Gastrocnemius medialis (tissue), 4 donors: ENCODE results near the gene SHC1. TPM values are rescaled to one million over a fixed set of nuclear protein-coding genes. Genes with fewer than 3 reads are reported as not detected.
A peak's percentile ranks its signal among the peaks of the same experiment; 100 is the strongest.

Experiments
- ATAC-seq, 2 donors: fragments of 150-250 bp; one replicate each; pipeline ENCODE4 v1.9.1; 2016
- DNase-seq, 2 donors: peaks; one replicate each; pipeline ENCODE4 v3.0.0-alpha.2; 2019
- H3K27ac ChIP-seq, 4 donors: fragments of 200-600 bp; sonication (generic); 1 replicate in 1 of 4; 2 replicates in 3 of 4; pipeline ENCODE4 v1.5.1; 2016 to 2018; ENCODE audit warnings: mild to moderate bottlenecking in 2 of 4, moderate library complexity in 1 of 4
- H3K27me3 ChIP-seq, 3 donors: fragments of 200-600 bp; sonication (generic) in 2 of 3; 1 replicate in 1 of 3; 2 replicates in 2 of 3; pipeline versions ENCODE4 v1.5.1 to v1.6.0; 2016 to 2019; ENCODE audit warnings: mild to moderate bottlenecking in 1 of 3, moderate library complexity in 1 of 3
- H3K36me3 ChIP-seq, 2 donors: fragments of 200-600 bp; sonication (generic) in 1 of 2; one replicate each; pipeline ENCODE4 v1.5.1; 2017 to 2018
- H3K4me1 ChIP-seq, 2 donors: fragments of 200-600 bp; sonication (generic) in 1 of 2; one replicate each; pipeline ENCODE4 v1.5.1; 2016 to 2017; ENCODE audit warnings: mild to moderate bottlenecking in 2 of 2
- H3K4me3 ChIP-seq, 4 donors: fragments of 200-600 bp; sonication (generic) in 3 of 4; 1 replicate in 1 of 4; 2 replicates in 3 of 4; pipeline ENCODE4 v1.5.1; 2016 to 2019; ENCODE audit warnings: mild to moderate bottlenecking in 2 of 4
- H3K9me3 ChIP-seq, 3 donors: fragments of 200-600 bp; sonication (generic) in 2 of 3; 1 replicate in 1 of 3; 2 replicates in 2 of 3; pipeline ENCODE4 v1.5.1; 2016 to 2019
- CTCF ChIP-seq, 5 experiments: fragments of 450-650 bp in 3 of 5; fragments of 200-600 bp in 2 of 5; sonication (generic) in 2 of 5; IDR thresholded peaks in 4 of 5; conservative IDR thresholded peaks in 1 of 5; 1 replicate in 4 of 5; 2 replicates in 1 of 5; pipeline ENCODE4 v1.5.1; 2016 to 2019; ENCODE audit warnings: antibody characterized with exemption in 5 of 5, mild to moderate bottlenecking in 3 of 5, moderate library complexity in 3 of 5
- POLR2A ChIP-seq, 2 donors: fragments of 450-650 bp; IDR thresholded peaks; one replicate each; pipeline ENCODE4 v1.6.1; 2017; ENCODE audit warnings: antibody characterized with exemption in 2 of 2, mild to moderate bottlenecking in 2 of 2, moderate library complexity in 2 of 2
- in situ Hi-C, 4 donors: fragments of 200-750 bp; cut with MboI; loops; one replicate each; pipeline versions ENCODE4 v1.15.0 to v1.8.0; 2017; ENCODE audit warnings: low sequenced_read_pairs in 4 of 4
- intact Hi-C: fragments of 100-400 bp; cut with DNase I; formaldehyde crosslinking; loops from one replicate; pipeline ENCODE4 v1.15.1; 2023; ENCODE audit warnings: low total_unique reads
- total RNA-seq, 4 donors: library from RNA; depleted of rRNA; stranded (reverse); fragments of >200 nt; gene quantifications; one replicate each; pipeline versions ENCODE4 v1.1.0 to v1.2.3, GENCODE V29; 2016

Gene SHC1, protein sequence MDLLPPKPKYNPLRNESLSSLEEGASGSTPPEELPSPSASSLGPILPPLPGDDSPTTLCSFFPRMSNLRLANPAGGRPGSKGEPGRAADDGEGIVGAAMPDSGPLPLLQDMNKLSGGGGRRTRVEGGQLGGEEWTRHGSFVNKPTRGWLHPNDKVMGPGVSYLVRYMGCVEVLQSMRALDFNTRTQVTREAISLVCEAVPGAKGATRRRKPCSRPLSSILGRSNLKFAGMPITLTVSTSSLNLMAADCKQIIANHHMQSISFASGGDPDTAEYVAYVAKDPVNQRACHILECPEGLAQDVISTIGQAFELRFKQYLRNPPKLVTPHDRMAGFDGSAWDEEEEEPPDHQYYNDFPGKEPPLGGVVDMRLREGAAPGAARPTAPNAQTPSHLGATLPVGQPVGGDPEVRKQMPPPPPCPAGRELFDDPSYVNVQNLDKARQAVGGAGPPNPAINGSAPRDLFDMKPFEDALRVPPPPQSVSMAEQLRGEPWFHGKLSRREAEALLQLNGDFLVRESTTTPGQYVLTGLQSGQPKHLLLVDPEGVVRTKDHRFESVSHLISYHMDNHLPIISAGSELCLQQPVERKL
- total RNA-seq: 100 to 1,000 TPM in 1 of 4 donors, 10 to 100 TPM in 3; 27.4 to 135 (median 54.9) TPM

DNA sequence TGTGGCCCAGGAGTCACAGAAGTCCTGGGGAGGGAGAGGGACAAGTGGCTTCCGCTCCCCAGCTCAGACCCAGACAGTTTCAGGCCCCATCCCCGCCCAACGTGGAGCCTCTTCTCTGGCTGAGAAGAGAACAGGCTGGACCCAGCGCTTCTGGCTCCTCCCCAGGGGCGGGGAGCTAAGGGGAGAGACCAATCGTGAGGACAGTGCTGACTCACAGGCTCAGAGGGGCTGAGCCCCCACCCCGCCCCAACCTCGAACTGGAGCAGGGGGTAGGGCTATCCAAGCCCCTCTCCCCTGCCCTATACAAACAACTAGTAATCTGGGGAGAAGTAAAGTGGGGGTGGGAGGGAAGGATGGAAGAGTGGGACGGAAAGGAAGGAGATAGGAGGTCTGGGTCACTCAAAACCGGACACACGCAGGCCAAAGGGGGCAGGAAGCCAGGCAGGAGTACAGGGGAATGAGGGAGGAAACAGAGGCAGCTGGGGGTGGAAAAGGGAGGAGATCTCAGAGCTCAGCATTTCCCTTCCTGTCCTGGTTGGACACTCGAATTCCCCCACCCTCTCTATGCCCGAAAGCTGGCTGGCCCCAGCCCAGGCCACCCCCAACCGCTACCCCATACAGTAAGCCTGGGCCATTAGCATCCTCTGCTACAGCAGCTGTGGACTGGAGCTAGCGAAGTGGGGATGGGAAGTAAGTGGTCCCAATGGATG lies at the start of gene SHC1:
Gene SHC1, minus strand, starts transcription at position 117 of the 710 bp plus-strand sequence. CDS start 221 bp downstream, outside the sequence.
- in situ Hi-C loops (loop anchor here in 1 of 4 donors (25.0 kb wide), 1 partner anchor 92 kb away; the partner anchor contains the start of genes ADAM15 and EFNA4), intact Hi-C loops (loop anchor here (5.0 kb wide), 2 partner anchors 82 to 117 kb away; partner anchors contain the start of gene ADAM15)
- ATAC-seq: peak; percentile 52 to 53
- Histone ChIP-seq H3K4me1 (peaks cover 44 to 47% of the 10 kb centered on the region in 2 donors), H3K4me3 (peak within 1 kb of the TSS; percentile 45 to 64 (median 52)), H3K27me3 (no peaks in the 10 kb centered on the region), H3K9me3 (no peaks in the 10 kb centered on the region), H3K27ac (peak within 1 kb of the TSS; percentile 93 to 96 (median 95)), H3K36me3 (peaks cover 0 to 27% of the 10 kb centered on the region in 2 donors)
- peak; percentile 93 to 95 for DNase-seq
- no peak for TF ChIP-seq CTCF (IDR thresholded peaks at IDR 0.05 in 4 of 5, conservative IDR thresholded peaks at IDR 0.05 in 1 of 5)
- peak; percentile 85 to 89 for TF ChIP-seq POLR2A (IDR thresholded peaks at IDR 0.05)

DNA sequence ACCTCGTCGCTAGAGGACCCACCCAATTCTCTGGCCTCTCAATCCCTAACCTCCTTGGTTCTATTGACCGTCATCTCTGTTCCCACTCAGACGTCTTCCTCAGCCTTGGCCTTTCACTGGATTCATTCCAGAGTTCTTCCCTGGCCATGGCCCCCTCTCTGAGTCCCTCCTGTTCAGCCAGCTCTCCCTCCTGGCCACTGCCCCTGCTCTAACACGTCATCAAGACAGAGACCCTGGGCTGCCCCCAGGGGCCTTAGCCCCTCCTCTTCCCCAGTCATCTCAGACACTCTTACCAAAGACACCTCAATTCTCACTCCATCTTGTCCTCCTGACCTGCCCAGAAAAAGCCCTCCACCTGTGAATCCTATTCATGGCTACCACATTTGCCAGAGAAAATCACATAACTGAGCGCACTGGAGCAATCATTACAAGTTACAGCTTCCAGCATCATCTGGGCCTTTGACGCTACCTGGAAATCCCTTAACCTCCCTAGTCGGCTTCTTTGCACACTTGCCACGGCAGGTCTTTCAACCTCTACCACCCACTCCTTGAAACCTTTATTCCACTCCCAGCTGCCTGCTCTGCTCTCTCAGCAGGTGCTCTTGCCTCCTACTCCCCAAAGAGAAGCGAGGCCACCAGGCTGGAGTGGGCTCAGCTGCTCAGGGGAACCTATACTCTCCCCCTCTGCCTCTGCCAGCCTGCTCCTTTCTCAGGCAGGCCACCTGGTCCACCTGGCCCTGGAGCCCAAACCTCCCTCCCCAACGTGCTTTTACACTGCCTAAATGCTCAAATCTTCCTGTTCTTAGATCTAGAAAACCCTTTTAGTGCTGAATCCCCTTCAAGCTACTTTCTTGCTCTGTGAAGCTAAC lies 49.1 kb upstream of the SHC1 start:
- Histone ChIP-seq H3K27me3 (no peaks in the 10 kb centered on the region), H3K9me3 (no peaks in the 10 kb centered on the region), H3K36me3 (peaks cover 0 to 10% of the 10 kb centered on the region in 2 donors), H3K4me1 (peaks cover 13 to 20% of the 10 kb centered on the region in 2 donors), H3K4me3 (no peak overlapping the region), H3K27ac (no peak overlapping the region)
- TF ChIP-seq CTCF (IDR thresholded peaks at IDR 0.05 in 4 of 5, conservative IDR thresholded peaks at IDR 0.05 in 1 of 5): no peak
- TF ChIP-seq POLR2A (IDR thresholded peaks at IDR 0.05): no peak
- DNase-seq (no peak), ATAC-seq (no peak)
- in situ Hi-C loops: loop anchor here in 2 of 4 donors (10.0 kb wide), 1 partner anchor 55 kb away; the partner anchor contains the start of gene PYGO2 (in 2 of the 2)
- intact Hi-C loops: no loop called here

DNA sequence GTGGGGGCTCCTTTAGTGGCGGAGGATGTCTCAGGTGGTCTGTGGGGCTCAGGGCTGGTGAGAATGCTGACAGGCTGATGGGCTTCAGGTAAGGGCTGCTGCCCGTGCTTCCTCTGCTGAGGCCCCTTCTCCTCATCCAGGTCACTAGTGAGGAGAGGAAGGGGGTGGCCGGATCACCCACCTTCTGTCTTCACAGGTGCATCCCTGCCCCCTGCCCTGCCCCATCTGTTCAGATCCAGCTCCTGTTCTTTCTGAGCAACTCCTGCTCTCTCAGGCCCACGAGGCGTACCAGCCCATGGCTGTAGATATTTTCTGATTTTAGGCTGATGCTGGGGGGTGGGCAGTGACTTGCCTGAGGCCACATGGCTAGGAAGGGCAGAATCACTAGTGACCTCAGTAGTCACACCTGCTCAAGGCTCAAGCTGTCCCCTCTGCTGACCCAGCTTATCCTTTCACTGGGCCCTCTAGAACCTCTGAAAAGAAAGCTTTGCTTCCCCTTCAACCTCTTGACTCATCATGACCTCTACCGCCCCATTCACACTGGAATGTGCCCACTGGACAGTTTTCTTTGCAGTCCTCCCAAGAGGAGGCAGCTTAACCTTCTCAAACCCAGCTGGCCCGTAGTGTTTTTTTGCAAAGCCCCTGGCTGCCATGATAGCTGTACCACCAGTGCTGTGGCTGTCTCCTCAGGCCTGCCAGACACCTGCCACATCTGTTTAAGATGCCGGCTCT lies 48.2 kb upstream of the SHC1 start:
- H3K9me3 ChIP-seq: no peaks in the 10 kb centered on the region
- TF ChIP-seq CTCF (IDR thresholded peaks at IDR 0.05 in 4 of 5, conservative IDR thresholded peaks at IDR 0.05 in 1 of 5): no peak
- TF ChIP-seq POLR2A (IDR thresholded peaks at IDR 0.05): no peak
- in situ Hi-C loops (loop anchor here in 2 of 4 donors (10.0 kb wide), 1 partner anchor 54 kb away; the partner anchor contains the start of gene PYGO2 (in 2 of the 2)), intact Hi-C loops (no loop called here)
- H3K27ac ChIP-seq: peak overlapping the region in 1 of 4 donors; percentile 95
- no peak for DNase-seq
- H3K4me3 ChIP-seq: no peak overlapping the region
- H3K27me3 ChIP-seq: no peaks in the 10 kb centered on the region
- peaks cover 13 to 20% of the 10 kb centered on the region in 2 donors for H3K4me1 ChIP-seq
- no peak for ATAC-seq
- H3K36me3 ChIP-seq: peaks cover 0 to 13% of the 10 kb centered on the region in 2 donors
